ENCODE results near the gene PTTG2. TPM values are rescaled to one million over a fixed set of nuclear protein-coding genes. Genes with fewer than 3 reads are reported as not detected.

PTTG2 gene
- total and polyA plus RNA-seq, 2 of the 4 experiments (the other 2 are of a cell fraction) = not detected

DNA sequence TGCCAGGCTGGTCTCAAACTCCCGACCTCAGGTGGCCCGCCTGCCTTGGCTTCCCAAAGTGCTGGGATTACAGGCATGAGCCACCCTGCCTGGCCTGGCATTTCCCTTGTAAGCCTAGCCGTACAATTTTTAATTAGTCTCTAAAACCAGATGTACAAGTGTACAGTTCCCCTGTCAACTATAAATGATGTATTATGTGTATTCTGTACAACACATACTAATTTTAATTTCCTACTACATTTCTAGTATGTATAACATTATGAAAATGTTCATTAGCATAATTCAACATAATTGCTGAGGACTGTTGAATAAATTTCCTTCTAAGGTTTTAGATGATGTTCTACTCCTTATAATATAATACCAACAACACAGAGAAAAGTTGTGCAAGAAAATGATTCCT is 41.5 kb upstream of the PTTG2 start:
- Histone ChIP-seq H4K8ac (ENCODE audit: low read depth in 2 of 2, low read length in 2 of 2) (no peak overlapping the region), H3K23ac (ENCODE audit: low read depth, low read length) (no peak overlapping the region), H3K9ac (ENCODE audit: low read depth, low read length) (no peak overlapping the region), H2BK120ac (ENCODE audit: low read depth, low read length) (no peak overlapping the region), H2BK15ac (ENCODE audit: low read depth, low read length) (no peak overlapping the region), H3K79me1 (ENCODE audit: low read depth in 1 of 2, low read length in 2 of 2) (no peaks in the 10 kb centered on the region), H3K18ac (ENCODE audit: low read depth, low read length) (no peak overlapping the region), H3K4ac (ENCODE audit: low read depth, low read length) (no peak overlapping the region), H2BK20ac (ENCODE audit: low read depth, low read length) (no peak overlapping the region), H4K20me1 (ENCODE audit: insufficient read depth, low read length) (no peaks in the 10 kb centered on the region), H4K91ac (ENCODE audit: insufficient read depth, low read depth, low read length) (no peak overlapping the region), H3K27ac (ENCODE audit: insufficient read depth, low read length) (no peak overlapping the region), H3K9me1 (ENCODE audit: insufficient read depth, low read length) (no peaks in the 10 kb centered on the region), H3K4me3 (ENCODE audit: insufficient read depth, low read depth, low read length) (no peak overlapping the region), H3K56ac (ENCODE audit: extremely low read depth, insufficient read depth, low read length) (no peak overlapping the region), H3K27me3 (ENCODE audit: control insufficient read depth, insufficient read depth, low read length) (peaks cover 11% of the 10 kb centered on the region), H2AK9ac (replicated peaks; ENCODE audit: low read depth, low read length, poor library complexity) (no peak overlapping the region), H2BK5ac (ENCODE audit: low read depth, low read length, poor library complexity, severe bottlenecking) (no peak overlapping the region), H2AK5ac (ENCODE audit: low read depth, low read length) (no peak overlapping the region), H3K36me3 (ENCODE audit: control insufficient read depth, insufficient read depth, low read length) (no peaks in the 10 kb centered on the region), H2AFZ (replicated peaks; ENCODE audit: low read length, poor library complexity) (no peak overlapping the region), H3K14ac (replicated peaks; ENCODE audit: low read depth, low read length) (no peak overlapping the region), H3K4me1 (ENCODE audit: control insufficient read depth, insufficient read depth, low read length) (no peaks in the 10 kb centered on the region), H3K4me2 (ENCODE audit: low read depth, low read length) (no peak overlapping the region), H4K5ac (ENCODE audit: low read depth, low read length) (no peak overlapping the region), H3K9me3 (ENCODE audit: control insufficient read depth, insufficient read depth, low read length) (no peaks in the 10 kb centered on the region)
- intact Hi-C loops (cut with micrococcal nuclease) = no loop called here
- ChIA-PET POLR2A (ENCODE audit: unreplicated experiment) (no interaction called here), CTCF (interaction anchor here (0.7 kb wide), 1 partner anchor 98 kb away, joined by 3 read pairs; no protein-coding TSS in a partner anchor)
- no CpG with 5 or more reads among the region's 3 CpGs for WGBS, 2 experiments (ENCODE audit: extremely low coverage in 2 of 2, insufficient read length in 1 of 2)
- DNase-seq = no peak
- no TSS peak for BruUV-seq (replicated peaks)
- TF ChIP-seq RCOR1 (IDR thresholded peaks at IDR 0.05; ENCODE audit: insufficient replicate concordance, low read length) = no peak
- no peak for TF ChIP-seq MAFK (IDR thresholded peaks at IDR 0.05; ENCODE audit: low read depth, low read length)
- TF ChIP-seq, protein P1, sequence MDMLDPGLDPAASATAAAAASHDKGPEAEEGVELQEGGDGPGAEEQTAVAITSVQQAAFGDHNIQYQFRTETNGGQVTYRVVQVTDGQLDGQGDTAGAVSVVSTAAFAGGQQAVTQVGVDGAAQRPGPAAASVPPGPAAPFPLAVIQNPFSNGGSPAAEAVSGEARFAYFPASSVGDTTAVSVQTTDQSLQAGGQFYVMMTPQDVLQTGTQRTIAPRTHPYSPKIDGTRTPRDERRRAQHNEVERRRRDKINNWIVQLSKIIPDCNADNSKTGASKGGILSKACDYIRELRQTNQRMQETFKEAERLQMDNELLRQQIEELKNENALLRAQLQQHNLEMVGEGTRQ (IDR thresholded peaks at IDR 0.05; ENCODE audit: low read depth, low read length) = no peak
- no peak for TF ChIP-seq POLR2A (IDR thresholded peaks at IDR 0.05; ENCODE audit: low read depth, low read length)
- TF ChIP-seq, protein P2, sequence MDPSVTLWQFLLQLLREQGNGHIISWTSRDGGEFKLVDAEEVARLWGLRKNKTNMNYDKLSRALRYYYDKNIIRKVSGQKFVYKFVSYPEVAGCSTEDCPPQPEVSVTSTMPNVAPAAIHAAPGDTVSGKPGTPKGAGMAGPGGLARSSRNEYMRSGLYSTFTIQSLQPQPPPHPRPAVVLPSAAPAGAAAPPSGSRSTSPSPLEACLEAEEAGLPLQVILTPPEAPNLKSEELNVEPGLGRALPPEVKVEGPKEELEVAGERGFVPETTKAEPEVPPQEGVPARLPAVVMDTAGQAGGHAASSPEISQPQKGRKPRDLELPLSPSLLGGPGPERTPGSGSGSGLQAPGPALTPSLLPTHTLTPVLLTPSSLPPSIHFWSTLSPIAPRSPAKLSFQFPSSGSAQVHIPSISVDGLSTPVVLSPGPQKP (IDR thresholded peaks at IDR 0.05; ENCODE audit: borderline replicate concordance, low read depth, low read length) = no peak
- TF ChIP-seq, protein P3, sequence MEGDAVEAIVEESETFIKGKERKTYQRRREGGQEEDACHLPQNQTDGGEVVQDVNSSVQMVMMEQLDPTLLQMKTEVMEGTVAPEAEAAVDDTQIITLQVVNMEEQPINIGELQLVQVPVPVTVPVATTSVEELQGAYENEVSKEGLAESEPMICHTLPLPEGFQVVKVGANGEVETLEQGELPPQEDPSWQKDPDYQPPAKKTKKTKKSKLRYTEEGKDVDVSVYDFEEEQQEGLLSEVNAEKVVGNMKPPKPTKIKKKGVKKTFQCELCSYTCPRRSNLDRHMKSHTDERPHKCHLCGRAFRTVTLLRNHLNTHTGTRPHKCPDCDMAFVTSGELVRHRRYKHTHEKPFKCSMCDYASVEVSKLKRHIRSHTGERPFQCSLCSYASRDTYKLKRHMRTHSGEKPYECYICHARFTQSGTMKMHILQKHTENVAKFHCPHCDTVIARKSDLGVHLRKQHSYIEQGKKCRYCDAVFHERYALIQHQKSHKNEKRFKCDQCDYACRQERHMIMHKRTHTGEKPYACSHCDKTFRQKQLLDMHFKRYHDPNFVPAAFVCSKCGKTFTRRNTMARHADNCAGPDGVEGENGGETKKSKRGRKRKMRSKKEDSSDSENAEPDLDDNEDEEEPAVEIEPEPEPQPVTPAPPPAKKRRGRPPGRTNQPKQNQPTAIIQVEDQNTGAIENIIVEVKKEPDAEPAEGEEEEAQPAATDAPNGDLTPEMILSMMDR (conservative IDR thresholded peaks at IDR 0.05; ENCODE audit: low read depth, low read length) = no peak
- TF ChIP-seq MXI1 (IDR thresholded peaks at IDR 0.05; ENCODE audit: borderline replicate concordance, low read depth, low read length) = no peak
- no peak for TF ChIP-seq RFX5 (IDR thresholded peaks at IDR 0.05; ENCODE audit: low read depth, low read length)
- no peak for TF ChIP-seq FOS (IDR thresholded peaks at IDR 0.05; ENCODE audit: low read depth, low read length)
- TF ChIP-seq CEBPB (IDR thresholded peaks at IDR 0.05; ENCODE audit: low read depth, low read length) = no peak
- dilution Hi-C loops (cut with HindIII; ENCODE audit: low sequenced_read_pairs, unreplicated experiment) = no loop called here
- in situ Hi-C loops (cut with MboI; ENCODE audit: low sequenced_read_pairs) = no loop called here
- ATAC-seq (ENCODE audit: low read depth) = no peak
